GM12891 (cell line): ENCODE results near the gene SLCO3A1.

Source experiments
- DNase-seq: peaks from one replicate; pipeline ENCODE4 v3.0.0; 2011; ENCODE audit warnings: low spot score; ENCODE audit not compliant: insufficient read length
- FAIRE-seq: peaks from 2 replicates; lab custom pipeline; 2011; peaks lifted over from hg19 to GRCh38; lab: Jason Lieb, UNC
- PAX5 ChIP-seq: IDR thresholded peaks from 2 replicates; pipeline ENCODE4 v1.6.1; 2011; ENCODE audit warnings: low read length, moderate library complexity, mild to moderate bottlenecking; ENCODE audit not compliant: insufficient read depth, severe bottlenecking
- POLR2A ChIP-seq: IDR thresholded peaks from 2 replicates; pipeline ENCODE4 v1.6.1; 2011; ENCODE audit warnings: low read depth, low read length, control low read depth
- POLR2AphosphoS5 ChIP-seq: IDR thresholded peaks from 2 replicates; pipeline ENCODE4 v1.6.1; 2011; ENCODE audit warnings: low read depth, low read length, control low read depth
- POU2F2 ChIP-seq: IDR thresholded peaks from 2 replicates; pipeline ENCODE4 v1.6.1; 2011; ENCODE audit warnings: low read depth, mild to moderate bottlenecking, control low read depth, low read length, moderate library complexity
- SPI1 ChIP-seq: IDR thresholded peaks from 2 replicates; pipeline ENCODE4 v1.6.1; 2011; ENCODE audit warnings: low read depth, low read length, control low read depth
- TAF1 ChIP-seq: IDR thresholded peaks from 2 replicates; pipeline ENCODE4 v1.6.1; 2011; ENCODE audit warnings: low read depth, low read length, control low read depth

Gene SLCO3A1

DNA sequence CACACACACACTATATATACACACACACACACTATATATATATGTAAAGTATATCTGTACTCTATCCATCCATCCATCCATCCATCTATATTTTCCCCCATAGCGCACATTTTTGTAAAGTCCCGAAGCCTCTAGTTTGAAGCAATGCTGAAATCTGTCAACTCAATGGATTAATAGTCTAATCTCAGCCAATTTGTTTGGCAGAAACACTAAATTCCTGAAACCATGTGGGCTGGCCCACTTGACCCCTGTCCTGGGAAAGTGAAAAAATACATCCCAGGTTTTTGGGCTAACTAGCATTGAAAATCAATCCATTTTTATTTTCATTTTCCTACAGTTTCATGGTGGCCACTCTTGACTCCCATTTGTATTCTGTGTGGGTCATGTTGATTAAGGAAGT is 166.7 kb downstream of the SLCO3A1 start:
- TF ChIP-seq POLR2A: no peak
- TF ChIP-seq PAX5: no peak
- no peak for TF ChIP-seq POLR2AphosphoS5
- no peak for TF ChIP-seq POU2F2
- TF ChIP-seq SPI1: no peak
- no peak for TF ChIP-seq TAF1
- no peak for FAIRE-seq
- DNase-seq: no peak

DNA sequence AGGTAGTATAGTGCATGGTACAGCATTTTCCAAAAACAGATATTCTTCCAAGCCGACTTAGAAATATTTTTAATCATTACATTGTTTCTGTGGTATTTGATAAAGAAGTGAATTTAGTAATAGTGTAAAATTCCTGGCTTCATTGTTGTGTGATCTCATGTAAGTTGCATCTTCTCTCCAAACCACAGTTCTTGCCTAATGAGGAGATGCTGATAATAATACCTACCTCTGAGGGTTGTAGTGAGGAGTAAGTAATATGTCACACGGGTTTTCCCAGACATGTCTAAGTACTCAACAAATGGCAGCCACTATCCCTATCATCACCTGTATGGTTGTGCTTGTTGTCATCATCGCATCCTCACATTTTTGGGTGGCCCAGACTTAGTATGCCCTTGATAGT is 167.3 kb downstream of the SLCO3A1 start:
- DNase-seq (no peak), FAIRE-seq (no peak)
- no peak for TF ChIP-seq POU2F2
- no peak for TF ChIP-seq TAF1
- TF ChIP-seq SPI1: no peak
- no peak for TF ChIP-seq POLR2A
- no peak for TF ChIP-seq PAX5
- no peak for TF ChIP-seq POLR2AphosphoS5

DNA sequence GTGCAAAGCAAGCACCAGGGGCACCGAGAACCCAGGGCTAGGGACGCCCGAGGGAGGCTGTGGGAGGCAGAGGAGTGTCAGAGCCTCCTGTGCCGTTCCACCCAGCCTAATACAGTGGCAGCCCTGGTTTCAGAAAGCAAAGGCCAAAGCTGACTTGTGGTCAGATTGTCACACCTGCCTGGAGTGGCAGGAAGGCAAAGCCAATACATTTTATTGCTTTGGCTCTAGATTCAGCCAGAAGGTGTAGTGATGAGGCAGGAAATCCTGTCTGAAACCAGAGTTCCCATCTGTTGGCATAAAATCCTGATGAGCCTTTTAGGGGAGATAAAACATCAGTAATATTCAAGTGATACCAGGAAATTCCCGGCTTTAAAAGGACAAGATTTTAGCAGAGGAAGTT is 168.3 kb downstream of the SLCO3A1 start:
- TF ChIP-seq PAX5 (no peak), POLR2A (no peak), TAF1 (no peak)
- no peak for FAIRE-seq
- DNase-seq: no peak

DNA sequence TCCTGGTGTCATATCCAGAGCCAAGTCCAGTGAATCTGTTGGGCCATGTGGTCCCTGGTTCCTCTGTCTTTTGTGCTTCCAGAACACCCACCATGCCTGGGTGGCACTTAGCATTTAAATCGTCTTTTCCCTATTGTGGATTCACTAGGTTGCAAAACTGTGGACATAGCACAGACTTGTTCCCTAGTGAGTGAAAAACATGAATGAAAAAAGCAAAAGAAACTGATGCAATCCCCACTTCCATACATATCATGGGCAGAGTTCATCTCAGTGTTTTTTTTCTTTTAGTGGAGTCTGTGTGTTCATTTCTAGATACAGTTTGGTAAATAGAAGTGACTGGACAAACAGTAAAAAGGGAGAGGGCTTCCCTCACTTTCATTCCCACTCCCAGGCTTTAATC is 170.5 kb downstream of the SLCO3A1 start:
- FAIRE-seq: no peak
- no peak for DNase-seq
- TF ChIP-seq TAF1 (no peak), POLR2AphosphoS5 (no peak), POU2F2 (no peak), PAX5 (no peak), SPI1 (no peak), POLR2A (no peak)

DNA sequence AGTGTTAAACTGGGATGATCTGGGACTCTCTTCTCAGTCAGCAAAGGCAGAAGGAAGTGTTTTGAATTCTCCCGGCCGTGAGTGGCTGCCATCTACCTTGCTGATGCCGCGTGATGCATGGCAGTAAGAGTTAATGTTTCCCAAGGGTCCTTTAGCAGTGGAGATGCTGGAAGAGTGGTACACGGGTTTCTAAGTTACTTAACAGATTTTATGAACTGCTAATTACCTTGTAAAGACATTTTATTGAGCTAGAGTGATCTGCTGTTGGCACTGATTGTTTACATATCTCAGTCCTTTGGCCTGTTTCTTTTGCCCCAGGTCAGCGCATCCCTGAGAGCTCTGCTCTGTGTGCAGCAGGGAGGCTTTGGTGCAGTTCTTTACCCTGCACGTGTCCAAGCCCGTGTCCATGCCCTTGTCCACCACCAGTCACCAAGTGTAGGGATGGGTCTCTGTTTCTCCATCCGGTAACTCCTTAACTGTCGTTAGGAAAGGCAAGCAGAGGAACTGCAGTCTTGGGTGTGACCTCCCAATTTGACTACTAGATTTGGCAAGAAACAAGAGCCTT is 172.3 kb downstream of the SLCO3A1 start:
- DNase-seq (no peak), FAIRE-seq (no peak)
- TF ChIP-seq POLR2A (no peak), SPI1 (no peak), POLR2AphosphoS5 (no peak), TAF1 (no peak), POU2F2 (no peak), PAX5 (no peak)

DNA sequence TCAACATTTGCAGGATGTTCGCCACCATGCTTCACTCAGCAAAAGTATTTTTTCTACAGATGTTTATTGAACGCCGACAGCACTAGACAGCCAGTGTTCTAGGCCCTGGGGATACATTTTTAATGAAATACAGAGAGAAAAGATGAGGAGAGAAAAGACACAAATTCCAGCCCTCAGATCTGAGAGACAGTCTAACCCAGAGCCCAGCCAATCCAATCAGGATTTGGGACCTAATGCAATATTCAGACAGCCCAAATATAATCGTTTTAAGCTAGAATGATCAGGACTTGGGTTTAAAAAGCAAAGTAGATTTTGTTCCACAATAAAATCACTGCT is 174.8 kb downstream of the SLCO3A1 start:
- DNase-seq (no peak), FAIRE-seq (no peak)
- TF ChIP-seq POLR2A (no peak), SPI1 (no peak), POLR2AphosphoS5 (no peak), PAX5 (no peak), TAF1 (no peak), POU2F2 (no peak)

DNA sequence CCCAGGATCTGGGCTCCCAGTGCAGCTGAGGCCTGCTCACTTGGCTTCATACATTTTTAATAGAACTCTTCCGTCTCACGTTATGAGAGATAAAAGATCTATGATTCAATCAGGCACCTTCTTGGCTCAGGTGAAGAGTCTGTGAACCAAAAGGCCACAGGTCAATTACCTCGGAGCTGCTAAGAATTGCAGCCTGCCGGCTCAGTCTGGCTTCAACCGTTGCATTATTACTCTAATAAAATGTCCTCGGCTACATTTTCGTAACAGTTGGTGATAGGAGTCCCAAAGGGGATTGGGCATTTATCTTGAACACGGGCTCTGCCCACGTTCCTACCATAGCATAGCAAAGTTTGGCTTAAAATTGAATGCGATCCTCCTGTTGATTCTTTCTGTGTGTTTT is 176.3 kb downstream of the SLCO3A1 start:
- TF ChIP-seq POU2F2 (no peak), SPI1 (no peak), TAF1 (no peak), POLR2A (no peak), PAX5 (no peak), POLR2AphosphoS5 (no peak)
- FAIRE-seq (no peak), DNase-seq (no peak)

DNA sequence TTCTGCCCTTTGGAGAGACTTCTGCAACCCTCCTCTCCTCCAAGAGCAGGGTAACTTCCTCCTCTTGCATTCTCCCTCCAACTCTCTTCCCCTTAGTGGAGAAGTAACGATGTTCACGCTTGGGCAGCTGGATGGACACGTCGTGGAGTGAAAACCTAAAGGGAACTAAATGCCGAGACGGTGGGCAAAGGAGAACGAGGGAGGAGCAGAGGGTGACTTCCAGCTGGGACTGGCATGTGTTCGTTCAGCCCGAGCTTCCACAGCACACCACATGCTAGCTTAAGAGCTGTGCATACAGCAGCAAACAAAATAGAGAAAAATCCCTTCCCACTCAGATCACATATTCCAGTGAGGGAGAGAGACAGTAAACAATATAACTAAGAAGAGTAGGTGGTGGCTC is 179.8 kb downstream of the SLCO3A1 start:
- no peak for DNase-seq
- TF ChIP-seq PAX5: no peak
- FAIRE-seq: no peak

DNA sequence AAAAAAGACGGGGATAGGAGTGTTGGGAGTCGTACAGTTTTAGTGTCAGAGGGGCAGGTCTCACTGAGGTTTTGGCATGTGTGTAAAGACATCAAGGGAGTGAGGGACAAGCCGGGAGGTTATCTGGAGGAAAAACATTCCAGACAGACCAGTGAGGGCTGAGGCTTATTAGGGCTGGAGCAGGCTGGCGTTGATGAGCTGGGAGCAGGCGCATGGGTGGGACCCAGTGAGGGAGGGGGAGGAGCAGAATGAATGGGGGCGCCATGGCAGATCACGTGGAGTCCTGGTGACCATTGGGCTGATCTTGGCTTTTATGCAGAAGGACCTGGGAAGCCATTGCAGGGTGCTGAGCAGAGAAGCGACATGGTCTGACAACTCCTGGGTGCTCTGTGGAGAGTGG is 180.2 kb downstream of the SLCO3A1 start:
- DNase-seq: no peak
- TF ChIP-seq POLR2AphosphoS5 (no peak), TAF1 (no peak), PAX5 (no peak), POLR2A (no peak), POU2F2 (no peak), SPI1 (no peak)
- FAIRE-seq: no peak

DNA sequence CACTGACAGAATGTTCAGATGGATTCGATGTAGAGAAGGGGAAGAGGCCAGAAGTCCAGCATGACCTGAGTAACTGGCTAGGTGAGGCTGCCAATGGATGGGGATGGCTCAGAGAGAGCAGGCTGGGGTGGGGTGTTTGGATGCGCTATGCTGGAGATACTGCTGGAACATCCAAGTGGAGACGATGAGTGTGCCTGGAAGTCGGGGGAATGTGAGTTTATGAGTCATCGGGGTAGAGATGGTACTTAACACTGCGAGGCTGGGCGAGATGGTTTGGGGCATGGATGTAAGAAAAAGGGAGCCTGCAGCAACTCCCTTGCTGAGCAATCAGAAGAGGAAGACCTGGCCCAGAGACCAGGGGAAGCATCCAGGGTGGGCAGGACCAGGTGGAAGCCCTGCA is 180.7 kb downstream of the SLCO3A1 start:
- TF ChIP-seq TAF1 (no peak), PAX5 (no peak), POU2F2 (no peak), POLR2A (no peak), POLR2AphosphoS5 (no peak)
- DNase-seq: no peak

DNA sequence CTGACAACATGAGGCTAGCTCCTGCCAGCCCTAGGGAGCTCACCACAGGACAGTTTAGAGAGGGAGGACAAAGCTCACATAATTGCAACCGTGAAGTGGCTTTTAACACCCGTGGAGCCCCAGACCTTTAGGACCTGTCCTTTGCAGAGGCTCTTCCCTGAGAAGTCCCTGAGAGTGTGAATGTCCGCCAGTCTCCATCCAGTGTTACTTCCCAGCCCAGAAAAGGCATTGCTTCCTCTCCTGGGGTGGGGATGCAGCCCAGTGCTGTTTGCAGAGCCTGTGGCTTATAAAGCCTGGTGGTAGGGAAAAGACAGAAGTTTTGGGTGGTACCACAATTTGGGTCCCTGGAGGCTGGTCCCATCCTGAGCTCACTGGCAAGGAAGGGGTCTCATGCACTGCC is 182.0 kb downstream of the SLCO3A1 start:
- FAIRE-seq: no peak
- TF ChIP-seq POLR2AphosphoS5: no peak
- no peak for TF ChIP-seq PAX5
- no peak for TF ChIP-seq POLR2A
- no peak for TF ChIP-seq TAF1
- TF ChIP-seq POU2F2: no peak
- no peak for TF ChIP-seq SPI1
- no peak for DNase-seq

More for the DNA sequence above, 180.7 kb downstream of the SLCO3A1 start:
- FAIRE-seq: no peak
